Measurements from ENCODE around the gene OS9. TPM values are rescaled to one million over a fixed set of nuclear protein-coding genes. Genes with fewer than 3 reads are reported as not detected.

OS9 gene
- total and polyA plus RNA-seq, 8 donors: 177 to 254 (median 192) TPM

DNA sequence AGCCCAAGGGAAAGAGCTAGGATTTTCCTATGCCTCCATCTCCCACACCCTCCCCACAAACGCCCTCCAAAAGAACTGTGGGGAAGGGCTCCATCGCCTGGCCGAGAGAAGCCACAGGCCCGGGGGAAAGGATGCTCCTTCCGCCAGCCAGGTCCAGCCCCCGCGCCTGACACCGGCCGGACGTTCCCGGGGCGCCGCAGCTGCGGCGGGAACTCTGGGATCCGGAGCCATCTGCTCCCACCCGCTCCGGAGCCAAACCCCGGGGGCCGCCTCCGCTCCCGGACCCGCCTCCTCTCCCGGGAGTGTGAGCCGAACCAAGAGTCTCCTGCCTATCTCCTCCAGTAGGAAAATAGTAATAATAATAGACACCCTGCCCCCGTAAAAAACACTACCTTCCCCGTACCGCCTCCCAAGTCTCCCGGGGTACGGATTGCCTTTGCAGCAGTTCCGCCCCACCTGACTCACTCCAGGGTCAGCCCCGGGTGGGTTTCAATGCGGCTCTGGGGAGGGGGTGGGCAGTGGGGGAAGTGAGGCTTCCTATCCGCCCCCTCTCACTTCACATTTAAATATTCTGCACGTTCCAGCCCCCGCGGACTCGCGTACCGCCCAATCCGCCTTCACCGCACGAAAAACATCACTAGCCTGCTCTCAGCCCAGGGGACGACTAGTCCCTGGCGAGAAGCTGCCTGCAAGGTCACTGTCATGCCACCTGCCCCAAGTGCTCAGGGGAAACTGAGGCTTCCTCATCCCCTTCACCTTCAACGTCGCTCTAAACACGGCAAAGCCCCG, 42.2 kb downstream of the OS9 start:
- Histone ChIP-seq H3K27ac (no peak overlapping the region), H3K9me3 (no peaks in the 10 kb centered on the region), H3K27me3 (peaks cover 0 to 12% (median 0%) of the 10 kb centered on the region in 4 donors), H3K4me3 (peak overlapping the region in 1 of 4 donors; percentile 14), H3K4me1 (peaks cover 9 to 15% (median 13%) of the 10 kb centered on the region in 3 donors), H3K36me3 (no peaks in the 10 kb centered on the region)
- intact Hi-C loops (cut with DNase I): no loop called here
- peak in 1 of 6 donors; percentile 69 for DNase-seq
- WGBS, 2 donors: 6 to 7% methylated on average over 47 to 49 of the region's 49 CpGs
- no peak for FAIRE-seq
- TF ChIP-seq, protein P1, sequence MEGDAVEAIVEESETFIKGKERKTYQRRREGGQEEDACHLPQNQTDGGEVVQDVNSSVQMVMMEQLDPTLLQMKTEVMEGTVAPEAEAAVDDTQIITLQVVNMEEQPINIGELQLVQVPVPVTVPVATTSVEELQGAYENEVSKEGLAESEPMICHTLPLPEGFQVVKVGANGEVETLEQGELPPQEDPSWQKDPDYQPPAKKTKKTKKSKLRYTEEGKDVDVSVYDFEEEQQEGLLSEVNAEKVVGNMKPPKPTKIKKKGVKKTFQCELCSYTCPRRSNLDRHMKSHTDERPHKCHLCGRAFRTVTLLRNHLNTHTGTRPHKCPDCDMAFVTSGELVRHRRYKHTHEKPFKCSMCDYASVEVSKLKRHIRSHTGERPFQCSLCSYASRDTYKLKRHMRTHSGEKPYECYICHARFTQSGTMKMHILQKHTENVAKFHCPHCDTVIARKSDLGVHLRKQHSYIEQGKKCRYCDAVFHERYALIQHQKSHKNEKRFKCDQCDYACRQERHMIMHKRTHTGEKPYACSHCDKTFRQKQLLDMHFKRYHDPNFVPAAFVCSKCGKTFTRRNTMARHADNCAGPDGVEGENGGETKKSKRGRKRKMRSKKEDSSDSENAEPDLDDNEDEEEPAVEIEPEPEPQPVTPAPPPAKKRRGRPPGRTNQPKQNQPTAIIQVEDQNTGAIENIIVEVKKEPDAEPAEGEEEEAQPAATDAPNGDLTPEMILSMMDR (IDR thresholded peaks at IDR 0.05): no peak
- ATAC-seq: peak in 3 of 4 donors; percentile 55 to 57 (median 57)

DNA sequence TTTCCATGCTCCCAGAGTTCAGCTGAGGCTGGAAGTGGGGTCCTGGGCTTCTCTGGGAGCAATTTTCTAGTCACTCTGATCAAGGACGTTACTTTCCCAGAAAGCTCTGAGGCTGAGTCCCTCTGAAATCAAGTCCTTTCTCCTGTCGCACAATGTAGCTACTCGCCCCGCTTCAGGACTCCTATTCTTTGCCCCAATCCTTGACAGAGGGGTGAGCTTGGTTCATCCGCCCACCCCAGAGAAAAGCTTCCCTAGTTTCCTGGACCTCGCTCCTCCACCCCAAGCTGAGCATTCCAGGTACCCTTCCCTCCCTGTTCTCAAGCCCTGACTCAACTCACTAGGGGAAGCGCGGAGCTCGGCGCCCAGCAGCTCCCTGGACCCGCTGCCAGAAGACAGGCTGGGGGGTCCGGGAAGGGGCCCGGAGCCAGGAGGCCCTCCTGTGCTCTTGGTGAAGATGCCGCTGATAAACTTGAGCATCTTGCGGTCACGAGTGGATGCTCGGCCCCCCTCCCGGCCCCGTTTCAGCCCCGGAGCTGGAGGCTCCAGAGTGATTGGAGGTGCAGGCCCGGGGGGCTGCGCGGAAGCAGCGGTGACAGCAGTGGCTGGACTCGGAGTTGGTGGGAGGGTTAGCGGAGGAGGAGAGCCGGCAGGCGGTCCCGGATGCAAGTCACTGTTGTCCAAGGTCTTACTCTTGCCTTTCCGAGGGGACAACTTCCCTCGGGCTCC, 43.0 kb downstream of the OS9 start:
- WGBS, 2 donors: 5 to 11% methylated on average over 23 to 31 of the region's 31 CpGs
- FAIRE-seq (no peak), ATAC-seq (no peak), DNase-seq (peak in 2 of 6 donors; percentile 57 to 83)
- no peaks in the 10 kb centered on the region for H3K9me3 ChIP-seq
- no peaks in the 10 kb centered on the region for H3K36me3 ChIP-seq
- TF ChIP-seq, protein P1 (IDR thresholded peaks at IDR 0.05): no peak
- no peak overlapping the region for H3K27ac ChIP-seq
- H3K27me3 ChIP-seq: peaks cover 0 to 12% (median 0%) of the 10 kb centered on the region in 4 donors
- peaks cover 9 to 15% (median 13%) of the 10 kb centered on the region in 3 donors for H3K4me1 ChIP-seq
- H3K4me3 ChIP-seq: peak overlapping the region in 2 of 4 donors; percentile 32 to 42
- intact Hi-C loops (cut with DNase I): no loop called here

DNA sequence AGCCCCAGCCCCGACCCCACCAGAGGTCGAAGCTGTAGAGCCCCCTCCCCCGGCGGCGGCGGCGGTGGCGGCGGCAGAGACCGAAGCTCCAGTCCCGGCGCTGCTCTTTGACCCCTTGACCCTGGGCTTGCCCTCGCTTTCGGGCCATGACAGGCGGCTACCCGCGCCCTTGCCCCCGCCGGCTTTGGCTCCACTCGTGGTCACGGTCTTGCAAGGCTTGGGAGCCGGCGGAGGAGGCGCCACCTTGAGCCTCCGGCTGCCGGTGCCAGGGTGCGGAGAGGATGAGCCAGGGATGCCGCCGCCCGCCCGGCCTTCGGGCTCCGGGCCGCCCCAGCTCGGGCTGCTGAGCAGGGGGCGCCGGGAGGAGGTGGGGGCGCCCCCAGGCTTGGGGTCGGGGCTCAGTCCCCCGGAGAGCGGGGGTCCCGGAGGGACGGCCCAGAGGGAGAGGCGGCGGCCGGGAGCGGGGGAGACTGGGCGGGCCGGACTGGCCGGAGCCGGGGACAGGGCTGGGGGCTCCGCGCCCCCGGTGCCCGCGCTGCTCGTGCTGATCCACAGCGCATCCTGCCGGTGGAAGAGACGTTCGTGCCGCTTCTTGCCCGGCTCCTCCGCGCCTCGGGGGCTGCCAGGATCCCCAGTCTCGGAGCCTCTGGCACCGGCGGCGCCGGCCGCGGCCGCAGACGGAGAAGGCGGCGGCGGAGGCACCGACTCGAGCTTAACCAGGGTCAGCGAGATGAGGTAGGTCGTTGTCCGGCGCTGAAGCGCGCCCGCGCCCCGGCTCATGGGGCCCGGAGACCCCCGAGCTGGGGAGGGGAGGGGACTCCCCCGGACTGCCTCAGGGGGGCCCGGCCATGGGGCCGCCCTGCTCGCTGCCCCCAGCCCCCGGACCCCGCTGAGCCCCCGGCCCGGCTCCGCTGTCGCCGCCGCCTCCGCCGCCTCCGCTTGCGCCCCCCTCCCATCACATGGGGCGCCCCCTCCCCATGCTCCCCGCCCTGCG, 43.8 kb downstream of the OS9 start:
- Histone ChIP-seq H3K27me3 (peaks cover 0 to 12% (median 0%) of the 10 kb centered on the region in 4 donors), H3K4me1 (peaks cover 9 to 15% (median 13%) of the 10 kb centered on the region in 3 donors), H3K9me3 (no peaks in the 10 kb centered on the region), H3K4me3 (peak overlapping the region in 3 of 4 donors; percentile 3 to 42 (median 32)), H3K36me3 (no peaks in the 10 kb centered on the region), H3K27ac (no peak overlapping the region)
- DNase-seq (peak in 2 of 6 donors; percentile 71 to 82), FAIRE-seq (no peak), ATAC-seq (peak in 3 of 4 donors; percentile 15 to 34 (median 20))
- intact Hi-C loops (cut with DNase I): no loop called here
- TF ChIP-seq, protein P1 (IDR thresholded peaks at IDR 0.05): no peak
- 1 to 9% methylated on average over 66 to 110 of the region's 110 CpGs for WGBS, 2 donors

DNA sequence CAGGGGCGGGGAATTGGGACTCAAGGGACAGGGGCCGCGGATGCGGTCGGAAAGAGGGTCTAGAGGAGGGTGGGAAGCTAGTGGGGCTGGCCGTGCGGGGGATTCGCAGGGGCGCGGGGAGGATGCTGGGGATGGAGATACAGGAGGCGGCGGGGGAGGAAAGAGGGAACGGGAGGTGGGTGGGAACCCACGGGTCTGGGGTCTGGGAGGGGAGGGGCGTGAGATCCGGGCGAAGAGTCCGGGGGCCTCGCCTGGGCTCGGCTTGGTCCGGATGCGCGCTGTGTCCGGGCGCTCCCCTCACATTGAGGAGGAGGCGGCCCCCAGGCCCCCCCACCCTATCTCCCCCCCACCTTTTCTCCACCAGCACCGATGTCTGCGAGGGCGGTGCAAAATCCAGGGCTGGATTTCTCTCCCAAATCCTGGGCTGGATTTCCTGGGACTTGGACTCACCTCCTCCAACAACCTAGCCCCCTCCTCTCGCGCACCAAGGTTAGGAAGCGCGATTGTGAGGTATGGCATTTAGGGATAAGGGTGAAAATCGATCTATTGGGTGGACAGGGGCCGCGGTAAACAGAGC, 44.8 kb downstream of the OS9 start, which contains the start of gene AGAP2:
Gene AGAP2, minus strand, starts transcription at position 82 of the 577 bp plus-strand sequence. CDS start 496 bp downstream, outside the sequence.
- Histone ChIP-seq H3K4me1 (peaks cover 9 to 15% (median 13%) of the 10 kb centered on the region in 3 donors), H3K27ac (no peak within 1 kb of the TSS), H3K4me3 (peak within 1 kb of the TSS in 3 of 4 donors; percentile 3 to 42 (median 32))

More for the DNA sequence above, 44.8 kb downstream of the OS9 start, which contains the start of gene AGAP2:
- peaks cover 0 to 12% (median 0%) of the 10 kb centered on the region in 4 donors for H3K27me3 ChIP-seq
- ATAC-seq (no peak), DNase-seq (no peak), FAIRE-seq (no peak)
- WGBS, 2 donors: 1 to 7% methylated on average over 22 to 35 of the region's 36 CpGs
- TF ChIP-seq, protein P1 (IDR thresholded peaks at IDR 0.05): no peak
- no peaks in the 10 kb centered on the region for H3K36me3 ChIP-seq
- H3K9me3 ChIP-seq: no peaks in the 10 kb centered on the region
- intact Hi-C loops (cut with DNase I): no loop called here
